CD4-positive, alpha-beta T cell treated with Interleukin-21 for 1 hour (primary cell): Measurements from ENCODE around the gene GALK2.

ENCODE experiments used
- DNase-seq: peaks from one replicate; pipeline ENCODE4 v3.0.0-alpha.2; 2020

GALK2 gene

DNA sequence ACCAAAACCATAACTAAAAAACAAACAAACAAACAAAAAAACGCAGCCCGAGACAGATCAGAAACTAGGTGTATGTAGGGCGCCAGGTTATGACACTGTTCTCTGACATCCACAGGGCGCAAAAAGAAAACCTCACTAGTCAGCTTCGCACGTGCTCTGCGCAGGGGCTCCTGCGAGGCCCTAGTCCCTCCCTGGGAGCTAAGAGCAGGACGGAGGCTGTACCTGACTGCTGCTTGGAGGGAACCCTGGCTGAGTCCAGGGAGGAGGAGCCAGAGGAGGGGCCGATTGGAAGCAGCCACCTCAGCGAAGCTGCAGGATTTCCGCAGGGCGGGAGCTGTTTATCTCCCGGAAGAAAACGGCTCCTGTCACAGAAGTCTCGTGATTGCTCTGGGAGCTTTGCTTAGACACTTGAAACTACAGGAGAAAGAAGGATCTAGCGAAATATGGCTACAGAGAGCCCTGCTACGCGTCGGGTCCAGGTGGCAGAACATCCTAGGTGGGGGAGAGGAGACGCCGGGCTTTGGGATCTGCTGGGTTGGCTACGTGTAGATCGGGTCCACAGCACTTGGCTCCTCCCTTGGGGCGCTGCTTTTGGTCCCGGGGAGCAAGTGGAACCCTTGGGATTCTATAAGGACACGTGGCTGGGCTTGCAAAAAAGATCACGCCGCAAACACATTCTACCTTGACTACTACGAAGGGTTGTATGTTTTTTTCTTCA is at the start of gene GALK2:
Gene GALK2, plus strand, starts transcription at position 368 of the 718 bp plus-strand sequence. Its CDS starts 76 bp downstream, at position 444.
- DNase-seq: peak; percentile 87

GRCh38 chr15:49120832-49121231 is 49.2 kb upstream of the GALK2 start:
- no peak for DNase-seq

- DNase-seq: no peak
These were observed 48.1 kb upstream of the GALK2 start for GRCh38 chr15:49121901-49122300.

DNA sequence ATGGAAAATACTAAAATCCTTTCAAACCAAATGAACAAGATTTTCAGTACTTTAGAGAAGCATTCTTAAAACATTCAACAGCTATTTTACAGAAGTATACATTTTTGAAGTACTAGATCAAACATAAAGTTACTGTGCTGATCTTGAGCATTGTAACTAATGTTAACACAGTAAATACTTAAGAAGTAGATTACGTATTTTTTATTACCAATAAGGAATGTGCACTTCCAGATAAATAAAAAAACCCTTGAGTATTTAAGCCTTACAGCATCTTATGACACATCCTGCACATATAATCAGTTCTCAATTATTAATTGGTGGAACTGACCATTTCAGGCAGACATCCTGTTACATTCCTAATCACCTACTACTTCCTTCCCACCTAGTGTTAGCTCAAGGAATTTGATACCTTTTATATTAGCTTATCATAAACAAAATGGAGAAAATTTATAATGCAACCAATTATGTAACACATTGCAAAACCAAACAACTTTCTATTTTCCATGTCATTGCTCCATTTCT is 47.4 kb upstream of the GALK2 start:
- no peak for DNase-seq

DNA sequence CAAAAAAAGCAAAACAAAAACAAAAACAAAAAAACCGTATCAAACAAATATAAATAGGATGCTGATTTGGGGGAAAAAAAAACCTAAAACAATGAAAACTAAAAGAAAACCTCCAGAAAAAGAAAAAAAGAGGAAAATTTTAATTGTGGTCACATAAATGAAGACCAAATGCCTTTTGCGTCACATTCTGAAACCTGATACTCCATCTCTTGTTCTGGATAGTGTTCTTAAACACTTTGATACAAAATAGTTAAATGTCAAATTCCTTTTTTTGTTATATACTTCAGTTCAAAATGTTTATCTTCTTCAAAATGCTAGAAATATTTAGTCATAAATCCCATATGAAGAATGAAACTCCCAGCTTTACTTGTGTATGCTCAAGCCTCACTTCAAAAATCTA is 45.7 kb upstream of the GALK2 start:
- DNase-seq: no peak

- no peak for DNase-seq
These were observed 38.6 kb upstream of the GALK2 start for GRCh38 chr15:49131403-49131802.

DNA sequence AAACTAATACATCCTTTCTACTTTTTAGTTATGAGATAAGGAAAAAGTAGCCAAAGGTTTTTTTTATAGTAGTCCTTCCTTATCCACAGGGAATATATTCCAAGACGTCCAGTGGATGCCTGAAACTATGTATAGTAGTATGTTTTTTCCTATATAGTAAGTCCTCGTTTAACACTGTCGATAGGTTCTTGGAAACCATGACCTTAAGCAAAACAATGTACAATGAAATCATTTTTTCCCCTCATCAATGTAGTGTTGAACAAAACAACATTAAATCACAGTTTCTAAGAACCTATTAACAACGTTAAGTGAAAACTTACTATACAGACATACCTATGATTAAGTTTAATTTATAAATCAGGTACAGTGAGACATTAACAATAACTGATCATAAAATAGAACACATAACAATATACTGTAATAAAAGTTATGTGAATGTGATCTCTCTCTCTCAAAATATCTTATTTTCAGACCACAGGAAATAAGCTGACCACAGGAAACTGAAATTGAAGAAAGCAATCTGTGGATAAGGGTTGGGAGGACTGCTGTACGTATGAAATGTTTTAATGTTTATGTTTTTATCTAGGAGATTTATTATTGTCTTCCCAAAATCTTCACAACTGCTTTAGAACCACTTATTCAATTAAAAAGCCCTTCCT is 35.2 kb upstream of the GALK2 start:
- DNase-seq: no peak

- no peak for DNase-seq
These were observed 34.6 kb upstream of the GALK2 start for GRCh38 chr15:49135342-49135857.

- DNase-seq: no peak
These were observed 34.1 kb upstream of the GALK2 start for GRCh38 chr15:49135911-49136310.

DNA sequence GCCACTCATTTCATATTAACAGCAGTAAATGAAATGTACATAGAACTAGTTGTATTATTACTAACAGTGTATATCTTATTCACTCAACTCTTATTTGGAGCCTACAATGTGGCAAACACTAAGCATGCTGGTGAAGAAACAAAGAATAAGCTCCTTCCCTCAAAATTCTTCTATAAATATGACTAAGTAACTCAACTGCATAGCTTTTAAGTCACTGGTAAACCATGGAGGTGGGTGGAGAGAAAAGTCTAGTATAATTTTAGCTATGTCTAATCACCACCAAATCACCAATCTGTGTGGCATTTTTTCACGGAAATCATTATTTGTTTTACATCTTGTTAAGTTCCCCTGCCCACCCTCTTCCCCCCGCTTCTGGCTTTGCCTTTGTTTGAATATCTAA is 32.2 kb upstream of the GALK2 start:
- DNase-seq: no peak

DNA sequence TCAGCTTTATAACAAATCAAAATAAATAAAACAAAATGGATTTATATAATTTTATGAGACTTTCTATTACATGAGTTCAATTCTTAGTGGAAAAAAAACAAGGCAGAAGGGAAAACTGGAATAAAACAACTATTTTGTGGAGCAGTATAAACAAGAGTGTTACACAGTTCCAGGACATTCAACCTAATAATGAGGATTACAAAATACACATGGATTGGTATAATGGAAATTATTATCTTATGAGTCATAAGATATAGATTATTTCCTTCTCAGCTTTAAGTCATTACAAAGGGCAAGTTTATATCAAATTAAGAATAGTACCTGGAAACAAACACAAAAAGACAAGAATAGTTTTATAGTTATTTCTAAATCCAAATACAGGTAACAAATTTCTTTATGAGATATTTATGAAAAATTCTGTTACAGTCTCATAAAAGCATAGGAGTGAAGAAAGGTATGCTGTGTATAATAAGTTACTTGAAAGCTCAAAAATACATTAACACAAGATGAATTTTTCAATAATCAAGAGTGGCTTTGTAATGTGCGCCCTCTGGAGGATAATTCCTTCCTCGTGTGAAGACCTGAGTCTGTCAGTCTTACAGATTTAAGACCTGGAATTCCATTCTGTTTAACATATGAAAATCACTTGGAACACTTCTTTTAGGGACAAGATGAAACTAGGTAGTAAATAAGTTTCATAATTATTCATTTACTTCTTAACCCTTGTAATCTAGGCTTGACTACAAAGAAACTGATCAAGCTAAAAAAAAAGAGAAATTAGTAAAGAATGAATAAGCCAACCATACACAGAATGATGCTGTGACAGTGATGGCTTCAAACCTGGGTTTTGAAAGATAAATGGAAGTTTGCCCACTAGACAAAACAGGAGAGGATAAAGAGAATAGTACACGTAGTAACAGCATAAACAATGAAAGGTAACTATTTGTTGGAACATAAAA is 24.1 kb upstream of the GALK2 start:
- peak; percentile 54 for DNase-seq

DNA sequence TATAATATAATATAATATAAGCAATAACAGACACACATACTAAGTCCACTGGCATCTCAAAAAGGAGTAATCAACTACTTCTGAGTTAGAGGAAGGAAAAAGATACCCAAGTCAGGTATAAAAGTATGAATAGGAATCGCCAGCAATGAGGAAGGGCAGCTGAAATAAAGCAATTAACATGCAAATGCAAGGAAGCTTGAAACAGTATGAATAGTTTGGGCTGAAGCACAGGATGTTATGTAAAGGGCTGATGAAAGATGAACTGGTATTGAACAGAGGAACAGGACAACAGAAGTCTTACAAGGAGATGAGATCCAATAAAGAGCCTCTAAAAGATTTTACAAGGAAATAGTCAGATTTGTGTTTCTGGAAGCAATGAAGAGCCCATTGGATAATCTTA is 21.7 kb upstream of the GALK2 start:
- no peak for DNase-seq

DNA sequence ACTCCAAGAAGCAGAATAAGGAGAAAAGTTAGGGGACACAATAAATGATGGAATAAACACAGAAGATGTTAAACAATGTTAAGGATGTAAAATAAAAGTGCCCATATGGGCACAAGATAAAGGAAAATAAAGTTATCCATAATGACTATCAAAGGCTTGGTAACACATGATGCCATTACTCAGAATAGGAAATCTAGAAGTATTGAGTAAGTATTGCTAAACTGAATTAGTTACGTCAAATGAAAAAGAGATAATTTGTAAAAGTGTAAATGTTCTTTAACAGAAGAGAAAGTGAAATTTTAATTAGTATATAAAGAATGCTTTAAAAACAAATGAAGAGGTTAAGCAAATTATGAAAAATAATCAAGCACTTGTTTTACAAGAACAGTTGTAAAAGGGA is 21.3 kb upstream of the GALK2 start:
- no peak for DNase-seq

GRCh38 chr15:49151831-49152230 is 18.2 kb upstream of the GALK2 start:
- DNase-seq: no peak

DNA sequence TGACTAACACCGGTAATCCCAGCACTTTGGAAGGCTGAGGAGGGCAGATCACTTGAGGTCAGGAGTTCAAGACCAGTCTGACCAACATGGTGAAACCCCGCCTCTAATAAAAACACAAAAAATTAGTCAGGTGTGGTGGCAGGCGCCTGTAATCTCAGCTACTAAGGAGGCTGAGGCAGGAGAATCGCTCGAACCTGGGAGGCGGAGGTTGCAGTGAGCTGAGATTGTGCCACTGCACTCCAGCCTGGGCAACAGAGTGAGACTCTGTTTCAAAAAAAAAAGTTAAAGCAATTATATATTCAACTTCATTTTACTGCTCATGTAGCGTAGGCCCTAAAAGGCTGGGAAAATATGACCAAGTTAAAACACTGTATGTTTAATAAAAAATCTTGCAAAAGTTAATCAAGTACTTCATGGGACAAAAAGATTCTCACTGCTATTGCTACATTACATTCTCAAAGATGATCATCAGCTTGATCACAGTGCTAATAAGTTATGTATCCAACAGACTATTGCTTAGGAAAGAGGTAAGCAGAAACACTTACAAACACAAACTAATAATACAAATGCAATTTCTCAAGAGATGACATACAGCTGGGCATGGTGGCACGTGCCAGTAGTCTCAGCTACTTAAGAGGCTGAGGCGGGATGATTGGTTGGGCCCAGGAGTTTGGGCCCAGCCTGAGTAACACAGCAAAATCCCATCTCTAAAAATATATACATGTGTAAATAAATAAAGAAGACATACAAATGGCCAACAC is 17.3 kb upstream of the GALK2 start:
- no peak for DNase-seq

GRCh38 chr15:49154359-49154758 is 15.7 kb upstream of the GALK2 start:
- DNase-seq: no peak

DNA sequence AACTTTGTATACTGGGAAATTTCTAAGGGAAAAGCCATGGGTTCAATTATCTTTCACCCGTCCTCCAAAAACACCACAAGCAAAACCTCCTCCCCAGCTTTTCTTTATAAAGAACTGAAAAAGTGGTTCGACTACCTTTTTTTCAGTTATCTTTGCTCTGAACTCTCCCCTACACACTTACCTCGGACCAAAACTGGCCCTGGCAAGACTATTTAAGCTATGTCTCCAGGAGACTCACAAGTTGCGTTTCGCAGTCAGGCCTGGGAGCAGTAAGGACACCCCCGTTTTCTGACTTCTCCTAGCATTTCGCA is 15.3 kb upstream of the GALK2 start:
- DNase-seq: no peak

DNA sequence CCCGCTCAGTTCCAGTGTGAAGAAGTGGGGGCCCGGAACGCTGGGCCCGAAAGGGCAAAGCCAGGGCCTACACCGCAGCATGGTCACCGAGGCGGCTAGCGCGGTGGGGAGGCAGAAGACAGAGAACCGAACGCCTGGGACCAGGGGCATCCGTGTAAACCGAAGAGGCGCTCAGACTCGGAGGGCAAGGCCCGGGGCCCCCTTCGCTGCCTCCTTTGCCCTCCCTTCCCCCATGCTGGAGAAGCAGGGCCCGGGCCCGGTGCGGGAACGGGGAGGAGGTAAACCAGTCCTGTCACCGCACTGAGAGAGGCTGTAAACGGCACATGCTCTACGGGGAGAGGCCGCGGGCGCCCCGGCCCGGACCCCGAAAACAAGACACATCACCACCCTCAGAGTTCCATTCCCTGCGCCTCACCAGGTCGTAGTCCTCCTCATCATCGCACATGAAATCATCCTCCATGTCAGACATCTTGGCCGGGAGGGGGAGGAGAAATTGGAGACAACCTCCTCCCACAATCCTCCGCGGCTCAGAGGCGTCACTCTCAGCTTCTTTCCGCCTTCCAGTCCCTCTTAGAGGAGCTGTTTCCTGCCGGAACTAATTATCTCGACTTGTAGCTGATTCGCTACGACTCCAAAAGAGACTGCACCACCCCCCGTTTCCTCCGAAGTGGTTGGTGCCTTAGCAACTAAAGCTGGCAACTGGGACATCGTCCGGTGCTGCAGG is 14.8 kb upstream of the GALK2 start, which contains the start of gene COPS2:
Gene COPS2, minus strand, starts transcription at position 490 of the 724 bp plus-strand sequence. Its CDS starts 21 bp downstream, at position 469.
- DNase-seq: peak; percentile 97

DNA sequence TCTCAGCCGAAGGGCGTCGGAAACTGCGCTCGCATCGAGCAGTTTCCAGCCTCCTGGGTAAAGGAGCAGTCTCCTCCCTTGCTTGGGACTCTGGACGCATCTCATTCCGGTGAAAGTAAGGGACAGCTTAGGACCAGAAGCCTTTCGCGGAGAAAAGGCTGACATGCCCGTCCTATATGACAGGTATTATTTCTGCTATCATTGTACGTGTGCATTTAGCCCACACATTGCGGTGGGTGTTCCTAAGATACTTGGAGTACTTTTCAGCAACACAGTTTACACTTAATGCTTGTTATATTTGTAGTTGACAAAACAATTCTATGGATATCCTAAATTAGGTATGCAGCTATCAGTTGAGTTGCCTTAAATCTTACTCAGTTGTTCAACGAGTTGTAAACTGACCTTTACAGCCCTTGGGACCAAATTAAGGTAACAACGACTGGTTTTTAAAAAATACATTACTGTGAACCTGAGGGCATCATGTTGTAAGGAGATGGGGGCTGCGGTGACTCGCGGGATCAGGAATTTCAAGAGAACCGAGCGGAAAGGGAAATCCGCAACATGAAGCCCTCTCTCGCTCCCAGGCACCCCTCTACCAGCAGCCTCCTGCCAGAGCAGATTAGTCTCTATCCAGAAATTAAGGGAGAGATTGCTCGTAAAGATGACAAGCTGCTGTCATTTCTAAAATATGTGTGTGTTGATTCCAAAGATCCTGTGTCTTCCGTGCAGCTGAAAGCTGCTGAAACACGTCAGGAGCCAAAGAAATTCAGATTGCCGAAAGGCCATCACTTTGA is 14.0 kb upstream of the GALK2 start:
- DNase-seq: no peak

DNA sequence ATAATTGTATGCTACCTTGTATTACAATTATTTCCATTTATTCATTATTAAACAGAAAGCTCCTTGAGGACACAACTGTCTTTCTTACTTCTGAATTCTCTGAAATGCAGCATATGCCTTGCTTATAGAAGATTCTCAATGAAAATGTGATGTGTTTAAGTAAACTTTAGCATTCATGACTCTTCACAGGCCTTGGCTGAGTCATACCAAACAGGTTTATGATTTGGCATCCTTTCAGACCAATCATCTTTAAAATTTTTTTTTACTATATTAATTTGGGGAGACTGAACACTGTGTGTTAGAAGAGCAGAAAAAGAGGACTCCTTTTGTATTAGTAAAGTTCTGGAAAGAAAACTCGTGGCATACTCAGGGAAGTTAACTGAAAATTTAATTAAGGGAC is 6.4 kb upstream of the GALK2 start:
- no peak for DNase-seq

DNA sequence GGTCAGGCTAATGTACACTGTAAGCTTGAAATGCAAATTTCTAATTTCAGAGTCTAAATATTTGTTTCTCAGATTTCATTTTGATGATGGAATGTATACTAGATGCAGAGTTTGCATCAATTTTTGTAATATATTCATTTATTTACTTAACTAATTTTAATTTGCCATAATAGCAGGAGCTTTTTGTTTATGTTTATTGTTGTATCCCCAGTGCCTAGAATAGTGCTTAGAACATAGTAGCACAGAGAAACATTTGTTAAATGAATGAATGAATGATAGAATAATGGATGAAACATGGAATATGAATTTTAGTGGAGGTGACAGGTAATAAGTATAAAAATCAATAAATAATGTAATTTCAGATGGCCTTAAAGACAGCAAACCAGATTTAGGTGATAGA is 5.2 kb upstream of the GALK2 start:
- DNase-seq: no peak
